Stimulated activated CD4-positive, alpha-beta T cell treated with anti-CD3 and anti-CD28 coated beads, TNF-alpha, amount 100 ng/mL, for 48 hours (primary cell): ENCODE data around the gene ZNF778.
A peak's percentile ranks its signal among the peaks of the same experiment; 100 is the strongest.

ENCODE experiments used
- DNase-seq, 3 donors: peaks; one replicate each; pipeline ENCODE4 v3.0.0-alpha.2; 2020; ENCODE audit warnings: low read depth in 3 of 3

ZNF778 gene

GRCh38 chr16:89217388-89218191, at the start of gene ZNF778:
ZNF778 (plus strand) TSS chr16:89217703; CDS start chr16:89221128, 3,425 bp downstream.
- DNase-seq, result peak; percentile 58 to 72 (median 59)

GRCh38 chr16:89168381-89169189, 48.9 kb upstream of the ZNF778 start:
- DNase-seq, result no peak

- DNase-seq, result no peak
Observed at GRCh38 chr16:89169778-89170177, 47.7 kb upstream of the ZNF778 start.

GRCh38 chr16:89170346-89171215, 46.9 kb upstream of the ZNF778 start:
- DNase-seq, result no peak

GRCh38 chr16:89171216-89172170, 46.0 kb upstream of the ZNF778 start, which contains the start of gene CDH15:
CDH15 (plus strand) TSS chr16:89171748; CDS start chr16:89171832, 84 bp downstream.
- peak; percentile 86 to 97 (median 96) for DNase-seq

GRCh38 chr16:89172171-89172527, 45.4 kb upstream of the ZNF778 start:
- DNase-seq, result no peak

GRCh38 chr16:89172528-89173173, 44.9 kb upstream of the ZNF778 start:
- no peak for DNase-seq

GRCh38 chr16:89173174-89173921, 44.2 kb upstream of the ZNF778 start:
- no peak for DNase-seq

- DNase-seq, result no peak
Observed at GRCh38 chr16:89174055-89174827, 43.3 kb upstream of the ZNF778 start.

GRCh38 chr16:89174877-89175276, 42.6 kb upstream of the ZNF778 start:
- no peak for DNase-seq

GRCh38 chr16:89175280-89176146, 42.0 kb upstream of the ZNF778 start:
- no peak for DNase-seq

GRCh38 chr16:89176147-89176690, 41.3 kb upstream of the ZNF778 start:
- DNase-seq, result no peak

- no peak for DNase-seq
Observed at GRCh38 chr16:89176717-89177116, 40.8 kb upstream of the ZNF778 start.

GRCh38 chr16:89177501-89177900, 40.0 kb upstream of the ZNF778 start:
- no peak for DNase-seq

- no peak for DNase-seq
Observed at GRCh38 chr16:89178453-89179147, 38.9 kb upstream of the ZNF778 start.

- DNase-seq, result no peak
Observed at GRCh38 chr16:89179148-89179484, 38.4 kb upstream of the ZNF778 start.
